NCI-H2029 (cell line): ENCODE measurements around the gene NEDD4L.
"Not testable (repeated sequence)": the region's sequence is repeated elsewhere in the genome, so short reads cannot be mapped to it uniquely, and the experiment has no call there.

Experiments used
- DNase-seq: peaks from one replicate; lab custom pipeline; 2025; lab: John Stamatoyannopoulos, UW

The NEDD4L gene

DNA sequence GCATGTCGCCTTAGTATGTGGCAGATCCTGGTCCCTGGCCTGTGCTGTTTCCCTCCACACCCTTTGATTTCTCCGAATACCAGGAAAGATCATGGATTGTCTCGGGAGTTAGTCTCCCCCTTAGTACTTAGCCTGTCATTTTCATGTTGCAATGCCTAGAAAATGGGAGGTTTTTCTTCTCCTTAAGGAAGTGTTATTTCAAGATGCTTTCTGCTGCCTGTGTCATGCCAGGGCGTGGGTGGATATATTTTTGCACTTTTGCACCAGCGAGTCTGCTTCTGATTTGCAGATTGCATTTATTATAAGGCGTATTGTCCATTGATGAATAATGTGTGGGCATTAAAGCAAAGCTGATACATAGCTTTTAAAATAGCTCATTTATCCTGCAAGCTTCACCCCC, 223.5 kb downstream of the NEDD4L start:
- no peak for DNase-seq

DNA sequence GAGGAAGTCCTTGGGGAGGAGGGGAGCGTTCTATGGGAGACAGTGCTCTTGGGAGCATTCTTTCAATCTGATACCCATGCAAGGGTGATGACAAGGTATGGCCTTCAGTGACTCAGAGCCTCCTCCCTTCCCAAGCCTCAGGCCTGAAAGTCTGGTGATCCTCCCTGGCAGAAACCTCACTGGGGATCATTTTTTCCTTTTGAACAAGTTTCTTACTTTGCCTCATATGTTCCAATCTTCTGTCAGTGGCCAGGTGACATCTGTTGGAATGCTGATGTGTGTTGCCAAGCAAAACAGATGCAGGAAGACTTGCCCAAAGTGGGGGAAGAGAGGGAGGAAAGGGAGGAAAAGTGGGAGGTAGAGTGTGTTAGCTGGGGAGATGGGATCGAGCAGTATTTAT, 224.8 kb downstream of the NEDD4L start:
- DNase-seq: no peak

DNA sequence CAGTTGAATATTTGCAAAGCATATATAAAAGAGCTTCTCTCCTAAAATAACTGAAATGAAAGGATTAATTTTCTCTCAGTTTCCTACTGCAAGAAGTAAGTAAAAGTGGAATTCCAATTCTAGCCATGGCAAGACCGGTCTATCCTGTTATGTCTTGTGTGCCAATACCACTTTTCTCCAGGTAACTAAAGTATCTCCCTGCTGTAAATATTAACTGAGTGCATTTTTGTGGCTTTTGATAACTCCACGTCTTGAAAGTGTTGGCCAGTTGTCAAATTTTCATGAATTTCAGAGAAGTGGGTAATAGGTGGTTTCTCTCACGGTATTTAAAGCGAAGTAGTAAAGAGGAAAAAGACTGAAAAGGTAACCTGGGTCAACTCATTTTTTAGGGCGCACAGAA, 225.9 kb downstream of the NEDD4L start:
- DNase-seq: no peak

DNA sequence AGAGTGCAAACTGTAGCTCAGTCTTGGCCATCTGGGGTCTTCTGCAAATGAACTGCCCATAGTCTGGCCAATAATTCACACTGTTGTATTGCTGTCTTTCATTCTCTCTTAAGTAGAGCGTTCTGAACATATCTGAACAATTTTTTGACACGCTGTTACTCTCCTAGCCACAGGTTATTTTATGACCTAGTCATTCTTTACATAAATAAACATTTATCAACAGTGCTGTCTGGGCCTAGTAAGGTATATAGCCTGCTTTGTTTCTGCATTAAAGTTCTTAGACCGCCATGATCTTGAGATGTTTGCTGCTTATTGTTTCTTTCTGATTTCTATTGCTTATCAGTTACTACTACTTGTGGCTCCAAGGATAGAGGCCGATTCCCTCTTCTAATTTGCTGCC, 226.4 kb downstream of the NEDD4L start:
- no peak for DNase-seq

DNA sequence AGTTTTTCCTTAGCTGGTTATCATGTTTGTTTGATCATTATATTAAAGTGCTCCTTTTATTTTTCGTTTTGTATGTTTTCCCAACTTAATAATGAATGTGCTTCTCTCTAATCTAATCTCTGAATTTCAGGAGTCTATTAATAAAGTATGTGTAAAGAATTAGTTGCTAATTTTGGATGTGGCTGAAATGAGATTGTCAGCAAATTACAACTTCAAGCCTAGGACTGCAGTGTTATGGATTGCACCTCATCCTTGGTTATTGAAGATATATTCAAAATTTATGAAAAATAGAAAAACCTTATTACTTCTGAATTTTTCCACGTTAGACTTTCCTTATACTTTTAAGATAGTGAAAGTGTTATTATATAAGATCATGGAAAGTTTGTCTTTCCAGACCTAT, 227.7 kb downstream of the NEDD4L start:
- DNase-seq: no peak

- DNase-seq: no peak
Observed at GRCh38 chr18:58272209-58272608, 228.2 kb downstream of the NEDD4L start.

- DNase-seq: no peak
Observed at GRCh38 chr18:58272779-58273435, 228.9 kb downstream of the NEDD4L start.

DNA sequence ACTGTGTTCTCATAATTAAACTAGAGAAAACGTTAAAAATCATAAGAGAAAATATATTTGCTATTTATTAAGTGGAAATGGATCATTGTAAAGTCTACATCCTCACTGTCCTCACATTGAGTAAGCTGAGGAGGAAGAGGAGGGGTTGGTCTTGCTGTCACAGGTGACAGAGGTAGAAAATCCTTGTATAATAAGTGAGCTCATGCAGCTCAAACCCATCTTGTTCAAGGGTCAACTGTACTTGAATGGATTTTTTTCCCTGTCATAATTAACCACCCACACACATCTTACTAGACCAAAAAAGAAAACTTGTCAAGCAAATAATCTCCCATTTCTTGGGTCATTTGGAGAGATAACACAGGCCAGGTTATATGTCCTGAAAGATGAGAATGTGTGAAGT, 231.2 kb downstream of the NEDD4L start:
- no peak for DNase-seq

DNA sequence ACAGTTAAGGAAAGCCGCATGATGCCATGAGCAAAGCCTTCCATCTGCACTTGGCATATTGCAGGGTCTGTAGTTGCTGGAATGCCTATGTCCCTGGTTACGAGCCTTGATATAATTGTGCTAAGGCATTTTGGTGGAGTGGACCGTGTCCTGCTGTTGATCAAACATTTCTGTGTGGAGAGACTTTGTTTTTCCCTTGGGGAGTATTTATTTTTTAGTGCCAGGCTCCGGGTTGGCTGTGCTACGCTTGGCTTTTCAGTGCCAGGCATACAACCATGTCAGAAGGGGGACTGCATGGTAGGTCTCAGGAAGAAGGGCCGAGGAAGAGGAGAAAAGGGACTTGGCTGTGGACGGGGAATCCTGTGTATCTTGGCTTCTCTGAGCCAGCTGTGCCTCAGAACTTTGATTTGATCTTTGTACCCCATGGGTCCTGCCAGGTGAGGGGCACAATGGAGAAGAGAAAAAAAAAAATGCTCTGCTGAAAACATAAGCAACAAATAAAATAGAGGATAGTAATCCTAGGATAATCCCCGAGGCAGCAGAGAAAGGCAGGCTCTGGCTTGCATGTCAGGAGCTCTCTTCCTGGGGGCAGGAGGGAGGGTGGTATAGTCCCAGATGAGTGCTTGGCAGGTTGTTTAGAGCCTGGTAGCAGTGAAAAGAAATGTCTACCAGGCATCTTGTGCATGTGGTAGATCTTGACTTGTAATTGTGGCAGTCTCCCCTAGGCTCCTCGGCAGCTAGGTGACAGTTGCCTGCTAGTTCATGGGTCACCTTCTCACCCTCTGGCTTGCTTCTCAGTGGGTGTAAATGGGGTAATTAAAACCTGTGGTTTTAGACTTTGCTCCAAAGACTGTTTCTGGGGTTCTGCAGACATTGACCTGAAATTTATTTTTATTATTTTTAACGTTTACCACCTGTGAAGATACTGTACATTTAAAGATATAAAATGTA, 233.0 kb downstream of the NEDD4L start:
- DNase-seq: no peak

DNA sequence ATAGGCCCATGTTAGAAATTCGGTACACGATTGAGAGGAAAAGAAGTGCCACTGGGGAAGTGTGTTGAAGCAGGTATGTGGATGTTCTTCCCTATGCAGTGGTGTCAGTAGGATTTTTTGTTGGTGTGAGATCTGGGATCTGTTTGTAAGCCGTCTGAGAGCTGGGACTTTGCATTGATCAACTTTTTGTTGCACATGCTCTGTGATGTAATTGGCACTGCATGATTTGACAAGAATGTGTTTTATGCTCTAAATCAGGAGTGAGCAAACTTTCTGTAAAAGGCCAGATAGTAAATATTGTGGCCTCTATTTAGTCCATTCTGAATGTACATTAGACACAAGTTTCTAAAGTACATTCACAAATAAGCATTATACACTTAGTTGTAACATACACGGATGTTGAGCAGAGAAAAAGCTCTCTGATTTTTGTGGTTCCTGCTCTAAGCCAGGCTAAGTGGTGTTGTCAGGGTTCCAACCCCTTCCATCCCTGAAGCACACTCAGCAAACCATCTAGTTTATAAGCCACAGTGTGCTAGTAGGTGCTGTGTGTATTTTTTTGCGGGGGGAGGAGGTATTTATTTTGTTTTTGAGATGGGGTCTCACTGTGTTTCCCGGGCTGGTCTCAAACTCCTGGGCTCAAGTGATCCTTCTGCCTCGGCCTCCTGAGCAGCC, 235.6 kb downstream of the NEDD4L start:
- no peak for DNase-seq

GRCh38 chr18:58280191-58280590, 236.2 kb downstream of the NEDD4L start:
- DNase-seq: no peak

DNA sequence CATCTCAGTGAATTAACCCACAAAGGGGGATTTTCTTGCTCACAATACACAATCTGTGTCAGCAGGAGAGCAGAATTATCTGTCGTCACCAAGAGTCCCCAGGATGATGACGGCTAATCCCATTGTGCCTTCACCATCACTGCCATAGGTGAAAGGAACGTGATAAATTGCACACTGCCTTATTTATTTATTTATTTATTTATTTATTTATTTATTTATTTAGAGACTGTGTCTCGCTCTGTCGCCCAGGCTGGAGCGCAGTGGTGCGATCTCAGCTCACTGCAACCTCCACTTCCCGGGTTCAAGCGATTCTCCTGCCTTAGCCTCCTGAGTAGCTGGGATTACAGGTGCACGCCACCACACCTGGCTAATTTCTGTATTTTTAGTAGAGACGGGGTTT, 238.8 kb downstream of the NEDD4L start:
- not testable (repeated sequence) for DNase-seq

DNA sequence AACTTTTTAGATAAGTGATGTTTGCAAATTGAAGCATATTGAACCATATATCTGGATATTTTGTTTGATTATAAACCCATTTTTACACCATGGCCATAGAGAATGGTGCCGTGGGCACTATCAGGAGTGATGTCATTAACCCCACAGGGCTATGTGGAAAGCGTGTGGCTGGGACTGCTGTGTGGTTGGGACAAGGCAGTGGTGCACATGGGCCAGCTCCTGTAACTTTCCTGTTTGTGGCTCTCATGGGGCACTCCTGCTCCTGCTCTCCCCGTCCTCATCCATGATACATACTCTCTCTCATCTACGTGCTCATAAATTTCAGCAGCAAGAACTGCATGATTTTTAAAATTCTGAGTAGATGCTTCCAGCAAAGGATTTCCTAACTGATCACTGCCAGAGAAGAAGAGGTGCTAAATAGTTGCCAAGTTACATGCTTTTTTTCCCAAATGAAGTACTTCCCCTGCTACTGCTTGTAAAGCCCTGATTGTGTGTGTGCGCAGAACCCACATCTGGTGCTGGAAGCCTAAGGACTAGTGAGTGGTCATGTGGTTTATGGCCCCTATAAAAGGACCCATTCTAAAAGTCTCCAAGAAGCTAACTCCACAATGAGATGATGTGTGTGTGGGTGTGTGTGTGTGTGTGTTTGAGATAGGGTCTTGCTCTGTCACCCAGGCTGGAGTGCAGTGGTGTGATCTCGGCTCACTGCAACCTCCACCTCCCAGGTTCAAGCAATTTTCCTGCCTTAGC, 240.8 kb downstream of the NEDD4L start:
- no peak for DNase-seq

GRCh38 chr18:58285449-58286130, 241.6 kb downstream of the NEDD4L start:
- DNase-seq: no peak

DNA sequence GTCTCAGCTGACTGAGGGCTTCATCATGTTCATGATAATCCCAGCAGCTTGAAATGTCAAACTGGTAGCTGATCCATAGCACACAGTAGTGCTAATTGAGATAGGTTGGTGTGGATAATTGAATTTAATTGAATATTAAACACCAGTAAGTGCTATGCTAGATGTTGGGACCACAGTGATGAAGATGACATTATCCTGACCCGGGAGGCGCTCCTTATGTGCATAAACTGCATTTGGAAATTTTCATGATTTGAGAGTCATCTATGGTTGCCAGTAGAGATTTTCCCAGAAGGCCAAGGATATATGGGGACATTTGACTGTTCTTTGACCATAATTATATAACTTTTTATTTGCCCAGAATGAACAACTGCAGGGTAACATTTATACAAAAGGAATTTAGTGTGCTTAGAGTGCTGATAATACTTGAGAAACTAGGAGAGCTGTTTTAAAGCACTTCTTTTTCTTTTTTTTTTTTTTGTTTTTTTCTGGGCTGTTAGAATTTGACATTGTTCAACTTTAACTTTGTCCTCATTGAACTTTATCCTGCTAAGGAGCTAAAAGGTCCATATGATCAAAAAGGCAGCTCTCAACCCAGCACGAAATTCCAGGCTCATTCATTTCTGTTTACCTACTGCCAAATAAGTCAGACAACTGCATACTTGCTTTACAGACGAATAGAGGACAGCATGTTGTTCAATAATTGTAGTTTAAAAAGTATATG, 242.8 kb downstream of the NEDD4L start:
- DNase-seq: no peak

- DNase-seq: no peak
Observed at GRCh38 chr18:58287353-58288274, 243.6 kb downstream of the NEDD4L start.

DNA sequence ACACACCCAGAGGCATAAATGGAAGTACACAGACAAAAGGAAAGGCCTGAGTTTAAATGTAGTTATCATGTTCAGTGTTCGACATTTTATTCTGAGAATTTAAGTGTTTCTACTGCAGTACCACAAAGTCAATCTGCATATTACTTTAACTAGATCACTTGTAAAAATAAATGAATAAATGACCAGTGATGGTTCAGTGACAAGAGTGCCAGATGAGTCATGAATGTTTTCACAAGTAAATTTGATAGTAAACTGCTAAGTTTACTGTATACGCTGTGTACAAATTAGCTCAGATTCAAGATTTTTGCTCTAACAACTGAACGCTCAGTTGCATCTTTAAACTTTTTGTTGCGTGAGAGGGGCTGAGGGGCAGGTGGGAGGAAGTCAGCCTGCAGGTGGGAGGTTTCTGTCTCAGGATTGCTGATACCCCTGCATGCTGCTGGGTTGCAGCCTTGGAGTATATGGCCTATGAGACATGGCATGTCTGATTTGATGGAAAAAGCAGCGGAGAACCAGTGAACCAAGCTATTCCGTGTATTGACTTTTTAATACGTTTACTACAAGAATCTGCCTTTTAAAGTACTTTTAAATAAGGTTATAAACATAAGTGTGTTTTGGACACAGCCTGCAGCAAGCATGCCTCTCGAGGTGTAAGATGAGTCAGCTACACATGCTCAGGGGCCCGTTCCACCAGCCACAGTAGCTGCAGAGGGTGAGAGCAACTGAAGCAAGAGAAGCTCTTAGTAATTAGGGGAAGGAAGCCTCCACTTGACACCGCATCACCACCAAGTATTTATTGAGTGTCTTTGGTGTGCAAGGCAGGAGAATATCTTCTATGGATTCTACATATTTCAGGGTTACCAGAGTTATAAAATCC, 245.1 kb downstream of the NEDD4L start:
- DNase-seq: no peak

- no peak for DNase-seq
Observed at GRCh38 chr18:58290116-58290695, 246.2 kb downstream of the NEDD4L start.
